Right ventricle myocardium inferior (tissue), 1 donor: ENCODE results near the gene PCDHGA1. TPM values are rescaled to one million over a fixed set of nuclear protein-coding genes. Genes with fewer than 3 reads are reported as not detected.

Source experiments
- ATAC-seq: fragments of 200-7000 bp; cut with Tn5 transposase; one replicate; pipeline ENCODE4 v1.9.1; 2020; ENCODE audit warnings: mild to moderate bottlenecking, moderate library complexity
- DNase-seq: peaks from one replicate; pipeline ENCODE4 v3.0.0; 2021; ENCODE audit errors: missing footprints
- intact Hi-C: fragments of 100-400 bp; cut with DNase I; formaldehyde crosslinking; loops from one replicate; pipeline ENCODE4 v1.11.0; 2022
- total RNA-seq: library from RNA; stranded (reverse); fragmentation: NEBNext Ultra II Directional; extraction: Animal tissue kit (Norgen Biotek cat#: 25700); gene quantifications from one replicate; pipeline ENCODE4 v1.2.1, GENCODE V29; 2021
- donor health status: DM: no; HTN: yes; CAD: no; lungs with severe emphysema.

The PCDHGA1 gene
- total RNA-seq, 1 donor from 2014 or later: 3.2 TPM

- no peak for DNase-seq
- intact Hi-C loops: no loop called here
- peak; percentile 67 for ATAC-seq
These were observed 163.4 kb downstream of the PCDHGA1 start for GRCh38 chr5:141493500-141494422.

- intact Hi-C loops: no loop called here
- DNase-seq (no peak), ATAC-seq (no peak)
These were observed 164.6 kb downstream of the PCDHGA1 start for GRCh38 chr5:141494761-141495452.

- intact Hi-C loops: no loop called here
- ATAC-seq (no peak), DNase-seq (no peak)
These were observed 165.1 kb downstream of the PCDHGA1 start for GRCh38 chr5:141495453-141495811.

GRCh38 chr5:141496038-141496437 is 165.7 kb downstream of the PCDHGA1 start:
- intact Hi-C loops: no loop called here
- no peak for ATAC-seq
- no peak for DNase-seq

GRCh38 chr5:141501761-141502160 is 171.4 kb downstream of the PCDHGA1 start:
- no peak for ATAC-seq
- no peak for DNase-seq
- intact Hi-C loops: no loop called here

- DNase-seq (no peak), ATAC-seq (no peak)
- intact Hi-C loops: no loop called here
These were observed 173.4 kb downstream of the PCDHGA1 start for GRCh38 chr5:141503681-141504080.

GRCh38 chr5:141504216-141504615 is 173.9 kb downstream of the PCDHGA1 start:
- ATAC-seq: no peak
- intact Hi-C loops: no loop called here
- no peak for DNase-seq

GRCh38 chr5:141506381-141507155 is 176.3 kb downstream of the PCDHGA1 start:
- intact Hi-C loops: no loop called here
- no peak for DNase-seq
- ATAC-seq: no peak

- peak; percentile 84 for DNase-seq
- ATAC-seq: peak; percentile 64
- intact Hi-C loops: no loop called here
These were observed 177.2 kb downstream of the PCDHGA1 start for GRCh38 chr5:141507387-141508091.

- ATAC-seq: no peak
- DNase-seq: no peak
- intact Hi-C loops: no loop called here
These were observed 178.1 kb downstream of the PCDHGA1 start for GRCh38 chr5:141508440-141508797.

GRCh38 chr5:141508798-141509611 is 178.7 kb downstream of the PCDHGA1 start:
- ATAC-seq: peak; percentile 74
- intact Hi-C loops: no loop called here
- peak; percentile 82 for DNase-seq

GRCh38 chr5:141510160-141510559 is 179.8 kb downstream of the PCDHGA1 start:
- DNase-seq (no peak), ATAC-seq (no peak)
- intact Hi-C loops: no loop called here

- DNase-seq: no peak
- no peak for ATAC-seq
- intact Hi-C loops: no loop called here
These were observed 180.7 kb downstream of the PCDHGA1 start for GRCh38 chr5:141510850-141511601.

GRCh38 chr5:141511771-141512325 is 181.5 kb downstream of the PCDHGA1 start:
- no peak for DNase-seq
- intact Hi-C loops: no loop called here
- ATAC-seq: no peak

- intact Hi-C loops: no loop called here
- no peak for ATAC-seq
These were observed 182.1 kb downstream of the PCDHGA1 start for GRCh38 chr5:141512390-141512910.

GRCh38 chr5:141512911-141513626 is 182.8 kb downstream of the PCDHGA1 start:
- DNase-seq (peak; percentile 79), ATAC-seq (peak; percentile 24)

More at GRCh38 chr5:141512390-141512910, 182.1 kb downstream of the PCDHGA1 start:
- peak; percentile 91 for DNase-seq

More at GRCh38 chr5:141512911-141513626, 182.8 kb downstream of the PCDHGA1 start:
- intact Hi-C loops: no loop called here
